HepG2 (cell line): ENCODE data around the gene APOC4.

ENCODE experiments used
- FOXM1 ChIP-seq: sonication (generic); formaldehyde crosslinking; IDR thresholded peaks from 2 replicates; pipeline ENCODE4 v1.5.0; 2020; ENCODE audit warnings: missing genetic modification reagents
- ZNF3 ChIP-seq: IDR thresholded peaks from 2 replicates; pipeline ENCODE4 v1.7.0; 2017; ENCODE audit warnings: inconsistent platforms
- ZNF629 ChIP-seq: sonication (generic); formaldehyde crosslinking; conservative IDR thresholded peaks from 2 replicates; pipeline ENCODE4 v1.5.0; 2020; ENCODE audit warnings: missing genetic modification reagents
- TF ChIP-seq, protein P1 (sequence below): sonication (generic); formaldehyde crosslinking; IDR thresholded peaks from 2 replicates; pipeline ENCODE4 v1.5.0; 2020; ENCODE audit warnings: mild to moderate bottlenecking, missing genetic modification reagents, moderate library complexity

DNA sequence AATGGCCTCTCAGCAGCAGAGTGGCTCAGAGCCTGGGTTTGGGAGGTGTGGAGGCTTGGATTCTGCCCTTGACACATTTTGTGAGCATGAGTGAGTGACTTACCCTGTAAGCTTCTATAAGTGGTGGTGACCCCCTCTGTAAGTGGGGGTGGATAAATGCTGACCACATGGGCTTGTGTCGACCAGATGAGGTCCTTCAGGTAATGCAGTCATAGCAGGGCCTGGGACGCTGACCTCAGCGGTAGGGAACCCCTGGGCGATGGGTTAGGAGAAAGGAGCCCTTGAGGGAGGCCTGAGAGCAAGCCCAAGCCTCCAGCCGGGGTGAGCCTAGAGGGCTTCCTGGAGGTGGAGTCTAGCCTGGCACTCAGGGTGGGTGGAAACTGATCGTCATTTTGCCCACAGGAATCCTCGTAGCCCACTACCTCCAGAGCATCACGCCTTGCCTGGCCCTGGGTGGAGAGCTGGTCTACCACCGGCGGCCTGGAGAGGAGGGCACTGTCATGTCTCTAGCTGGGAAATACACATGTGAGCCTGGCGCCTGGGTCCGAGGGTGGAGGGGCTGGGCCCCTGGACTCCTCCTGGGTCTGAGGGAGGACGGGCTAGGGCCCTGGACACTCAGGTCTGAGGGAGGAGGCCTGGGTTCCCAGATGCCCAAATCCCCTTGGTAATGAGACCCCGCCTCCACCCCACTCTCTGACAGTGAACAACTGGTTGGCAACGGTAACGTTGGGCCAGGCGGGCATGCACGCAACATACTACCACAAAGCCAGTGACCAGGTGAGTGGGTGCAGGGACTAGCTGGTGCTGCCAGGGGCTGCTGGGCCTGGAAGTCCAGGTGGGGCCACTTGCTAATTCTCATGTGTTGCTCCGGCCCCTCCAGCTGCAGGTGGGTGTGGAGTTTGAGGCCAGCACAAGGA is 41.5 kb upstream of the APOC4 start:
- TF ChIP-seq ZNF3 (CRISPR knock-in tag) (no peak), FOXM1 (CRISPR knock-in tag) (no peak), ZNF629 (CRISPR knock-in tag) (no peak)
- TF ChIP-seq, protein P1, sequence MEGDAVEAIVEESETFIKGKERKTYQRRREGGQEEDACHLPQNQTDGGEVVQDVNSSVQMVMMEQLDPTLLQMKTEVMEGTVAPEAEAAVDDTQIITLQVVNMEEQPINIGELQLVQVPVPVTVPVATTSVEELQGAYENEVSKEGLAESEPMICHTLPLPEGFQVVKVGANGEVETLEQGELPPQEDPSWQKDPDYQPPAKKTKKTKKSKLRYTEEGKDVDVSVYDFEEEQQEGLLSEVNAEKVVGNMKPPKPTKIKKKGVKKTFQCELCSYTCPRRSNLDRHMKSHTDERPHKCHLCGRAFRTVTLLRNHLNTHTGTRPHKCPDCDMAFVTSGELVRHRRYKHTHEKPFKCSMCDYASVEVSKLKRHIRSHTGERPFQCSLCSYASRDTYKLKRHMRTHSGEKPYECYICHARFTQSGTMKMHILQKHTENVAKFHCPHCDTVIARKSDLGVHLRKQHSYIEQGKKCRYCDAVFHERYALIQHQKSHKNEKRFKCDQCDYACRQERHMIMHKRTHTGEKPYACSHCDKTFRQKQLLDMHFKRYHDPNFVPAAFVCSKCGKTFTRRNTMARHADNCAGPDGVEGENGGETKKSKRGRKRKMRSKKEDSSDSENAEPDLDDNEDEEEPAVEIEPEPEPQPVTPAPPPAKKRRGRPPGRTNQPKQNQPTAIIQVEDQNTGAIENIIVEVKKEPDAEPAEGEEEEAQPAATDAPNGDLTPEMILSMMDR (CRISPR knock-in tag) = no peak
